Body of pancreas (tissue), 4 donors: ENCODE results near the gene SLC5A5. TPM values are rescaled to one million over a fixed set of nuclear protein-coding genes. Genes with fewer than 3 reads are reported as not detected.

Source experiments
- ATAC-seq: fragments of 150-250 bp; one replicate; pipeline ENCODE4 v1.9.1; 2016
- DNase-seq, 4 donors: peaks; one replicate each; pipeline ENCODE4 v3.0.0-alpha.2; 2019
- H3K27ac ChIP-seq, 4 donors: fragments of 200-600 bp; sonication (generic); 1 replicate in 3 of 4; 2 replicates in 1 of 4; pipeline versions ENCODE4 v1.5.1 to v1.6.1; 2016 to 2019; ENCODE audit warnings: mild to moderate bottlenecking in 1 of 4, mixed read lengths in 1 of 4, moderate library complexity in 1 of 4
- H3K27me3 ChIP-seq, 2 donors: fragments of 200-600 bp; sonication (generic); one replicate each; pipeline ENCODE4 v1.6.0; 2016; ENCODE audit warnings: mild to moderate bottlenecking in 1 of 2
- H3K36me3 ChIP-seq, 2 donors: fragments of 200-600 bp; sonication (generic); replicated peaks in 1 of 2; 2 replicates each; pipeline ENCODE4 v1.5.1; 2016; ENCODE audit warnings: low read depth in 2 of 2; ENCODE audit not compliant: insufficient read depth in 1 of 2
- H3K4me1 ChIP-seq: fragments of 200-600 bp; sonication (generic); one replicate; pipeline ENCODE4 v1.6.0; 2016
- H3K4me3 ChIP-seq, 2 donors: fragments of 200-600 bp; sonication (generic); 1 replicate in 1 of 2; 2 replicates in 1 of 2; pipeline ENCODE4 v1.5.1; 2016 to 2019
- H3K9me3 ChIP-seq, 3 donors: fragments of 200-600 bp; sonication (generic); 1 replicate in 2 of 3; 2 replicates in 1 of 3; pipeline ENCODE4 v1.5.1; 2016
- CTCF ChIP-seq, 7 experiments: fragments of 450-650 bp in 4 of 7; fragments of 200-600 bp in 3 of 7; sonication (generic) in 3 of 7; IDR thresholded peaks; one replicate each; pipeline ENCODE4 v1.5.1; 2016 to 2019; ENCODE audit warnings: antibody characterized with exemption in 7 of 7
- POLR2A ChIP-seq, 3 donors: fragments of 450-650 bp; IDR thresholded peaks; one replicate each; pipeline ENCODE4 v1.6.1; 2016; ENCODE audit warnings: antibody characterized with exemption in 3 of 3, mild to moderate bottlenecking in 2 of 3
- WGBS, 2 donors: methylation state at CpG; one replicate each; pipeline ENCODE4 v1.1.5; 2017; 5-methylcytosine and 5-hydroxymethylcytosine counted together
- intact Hi-C: fragments of 100-400 bp; cut with DNase I; formaldehyde crosslinking; loops from one replicate; pipeline ENCODE4 v1.15.1; 2023
- total RNA-seq, 2 donors: library from RNA; depleted of rRNA; stranded (reverse); fragments of >200 nt; gene quantifications; one replicate each; pipeline ENCODE4 v1.1.0, GENCODE V29; 2016

Gene SLC5A5
- total RNA-seq, 2 donors from 2014 or later = not detected

GRCh38 chr19:17843908-17844490 is 27.7 kb upstream of the SLC5A5 start:
- Histone ChIP-seq H3K4me1 (peaks cover 20% of the 10 kb centered on the region), H3K9me3 (no peaks in the 10 kb centered on the region), H3K27me3 (no peaks in the 10 kb centered on the region), H3K27ac (no peak overlapping the region), H3K36me3 (no peaks in the 10 kb centered on the region), H3K4me3 (no peak overlapping the region)
- DNase-seq = no peak
- ATAC-seq = no peak
- 66 to 76% methylated on average over 14 of the region's 14 CpGs for WGBS, 2 donors
- intact Hi-C loops = loop anchor here (10.0 kb wide), 1 partner anchor 139 kb away; no protein-coding TSS in a partner anchor
- TF ChIP-seq CTCF (IDR thresholded peaks at IDR 0.05) (no peak), POLR2A (IDR thresholded peaks at IDR 0.05) (no peak)

GRCh38 chr19:17846146-17846545 is 25.6 kb upstream of the SLC5A5 start:
- Histone ChIP-seq H3K36me3 (no peaks in the 10 kb centered on the region), H3K27me3 (no peaks in the 10 kb centered on the region), H3K9me3 (no peaks in the 10 kb centered on the region), H3K4me3 (no peak overlapping the region), H3K4me1 (peaks cover 19% of the 10 kb centered on the region), H3K27ac (no peak overlapping the region)
- WGBS, 2 donors = 60 to 69% methylated on average over 6 to 8 of the region's 8 CpGs
- no peak for TF ChIP-seq POLR2A (IDR thresholded peaks at IDR 0.05)
- TF ChIP-seq CTCF (IDR thresholded peaks at IDR 0.05) = no peak
- DNase-seq = no peak
- ATAC-seq = no peak
- intact Hi-C loops = loop anchor here (10.0 kb wide), 1 partner anchor 141 kb away; no protein-coding TSS in a partner anchor

- Histone ChIP-seq H3K4me3 (no peak within 1 kb of the TSS), H3K27ac (peak within 1 kb of the TSS in 3 of 4 donors; percentile 49 to 77 (median 55)), H3K9me3 (no peaks in the 10 kb centered on the region), H3K4me1 (peaks cover 5% of the 10 kb centered on the region), H3K36me3 (no peaks in the 10 kb centered on the region), H3K27me3 (no peaks in the 10 kb centered on the region)
- WGBS, 2 donors = 0 to 14% methylated on average over 2 to 40 of the region's 40 CpGs
- peak in 3 of 4 donors; percentile 29 to 50 (median 43) for DNase-seq
- ATAC-seq = peak; percentile 39
- intact Hi-C loops = loop anchor here (10.0 kb wide), 1 partner anchor 143 kb away; no protein-coding TSS in a partner anchor
- TF ChIP-seq CTCF (IDR thresholded peaks at IDR 0.05) = no peak
- TF ChIP-seq POLR2A (IDR thresholded peaks at IDR 0.05) = peak in 1 of 3 donors; percentile 33
Observed at GRCh38 chr19:17847538-17848366, 24.0 kb upstream of the SLC5A5 start, which contains the start of gene JAK3. Gene JAK3 (minus strand): TSS chr19:17847982. CDS start chr19:17844417, 3,565 bp downstream.

GRCh38 chr19:17848595-17849292 is 23.0 kb upstream of the SLC5A5 start:
- peak overlapping the region in 2 of 4 donors; percentile 55 to 77 for H3K27ac ChIP-seq
- intact Hi-C loops = loop anchor here (10.0 kb wide), 1 partner anchor 144 kb away; no protein-coding TSS in a partner anchor
- no peak for TF ChIP-seq POLR2A (IDR thresholded peaks at IDR 0.05)
- H3K4me3 ChIP-seq = no peak overlapping the region
- no peaks in the 10 kb centered on the region for H3K27me3 ChIP-seq
- peak; percentile 35 for ATAC-seq
- WGBS, 2 donors = 68 to 69% methylated on average over 13 to 14 of the region's 14 CpGs
- no peak for DNase-seq
- H3K4me1 ChIP-seq = peaks cover 5% of the 10 kb centered on the region
- no peaks in the 10 kb centered on the region for H3K9me3 ChIP-seq
- no peaks in the 10 kb centered on the region for H3K36me3 ChIP-seq

GRCh38 chr19:17854061-17854460 is 17.7 kb upstream of the SLC5A5 start:
- DNase-seq = no peak

More at GRCh38 chr19:17854061-17854460, 17.7 kb upstream of the SLC5A5 start:
- intact Hi-C loops = loop anchor here (10.0 kb wide), 1 partner anchor 69 kb away; no protein-coding TSS in a partner anchor
- Histone ChIP-seq H3K9me3 (no peaks in the 10 kb centered on the region), H3K36me3 (no peaks in the 10 kb centered on the region), H3K4me1 (peaks cover 2% of the 10 kb centered on the region), H3K27me3 (no peaks in the 10 kb centered on the region), H3K4me3 (no peak overlapping the region), H3K27ac (no peak overlapping the region)
- WGBS, 2 donors = 59 to 69% methylated on average over 6 of the region's 6 CpGs
- TF ChIP-seq POLR2A (IDR thresholded peaks at IDR 0.05) = no peak
- no peak for TF ChIP-seq CTCF (IDR thresholded peaks at IDR 0.05)
- ATAC-seq = no peak
